Upper lobe of left lung (tissue), 4 donors: ENCODE results near the gene PPP6R2.

Source experiments
- CTCF ChIP-seq, 6 experiments: fragments of 450-650 bp in 4 of 6; fragments of 200-600 bp in 2 of 6; sonication (generic) in 2 of 6; IDR thresholded peaks; one replicate each; pipeline ENCODE4 v1.5.1; 2016 to 2019; ENCODE audit warnings: antibody characterized with exemption in 6 of 6
- POLR2A ChIP-seq, 4 donors: fragments of 450-650 bp; IDR thresholded peaks; one replicate each; pipeline ENCODE4 v1.5.1; 2016 to 2017; ENCODE audit warnings: antibody characterized with exemption in 4 of 4, mild to moderate bottlenecking in 2 of 4
- POLR2AphosphoS5 ChIP-seq, 2 donors: sonication (generic); formaldehyde crosslinking; IDR thresholded peaks; one replicate each; pipeline ENCODE4 v1.5.1; 2017; ENCODE audit warnings: antibody characterized with exemption in 2 of 2

- no peak for TF ChIP-seq CTCF (IDR thresholded peaks at IDR 0.05)
- no peak for TF ChIP-seq POLR2AphosphoS5 (IDR thresholded peaks at IDR 0.05)
- TF ChIP-seq POLR2A (IDR thresholded peaks at IDR 0.05), result no peak
Observed at GRCh38 chr22:50479721-50480120, 136.6 kb downstream of the PPP6R2 start.
